Measurements from ENCODE around the gene ADIRF. TPM values are rescaled to one million over a fixed set of nuclear protein-coding genes. Genes with fewer than 3 reads are reported as not detected.
A peak's percentile ranks its signal among the peaks of the same experiment; 100 is the strongest.
"Not testable (repeated sequence)": the region's sequence is repeated elsewhere in the genome, so short reads cannot be mapped to it uniquely, and the experiment has no call there.

The ADIRF gene
- total RNA-seq, 1 donor from 2014 or later, result 41.1 TPM

GRCh38 chr10:86951184-86951761 is 17.0 kb upstream of the ADIRF start:
- no peak overlapping the region for H3K4me3 ChIP-seq
- peaks cover 6% of the 10 kb centered on the region for H3K36me3 ChIP-seq
- H3K27ac ChIP-seq (replicated peaks), result peak overlapping the region; percentile 88
- TF ChIP-seq CTCF (IDR thresholded peaks at IDR 0.05; ENCODE audit: borderline replicate concordance), result no peak
- H3K9me3 ChIP-seq (replicated peaks), result peaks cover 13% of the 10 kb centered on the region
- H3K4me1 ChIP-seq, result peaks cover 100% of the 10 kb centered on the region
- no peak for DNase-seq
- intact Hi-C loops (cut with micrococcal nuclease), result no loop called here
- H3K27me3 ChIP-seq (ENCODE audit: low read depth), result no peaks in the 10 kb centered on the region

DNA sequence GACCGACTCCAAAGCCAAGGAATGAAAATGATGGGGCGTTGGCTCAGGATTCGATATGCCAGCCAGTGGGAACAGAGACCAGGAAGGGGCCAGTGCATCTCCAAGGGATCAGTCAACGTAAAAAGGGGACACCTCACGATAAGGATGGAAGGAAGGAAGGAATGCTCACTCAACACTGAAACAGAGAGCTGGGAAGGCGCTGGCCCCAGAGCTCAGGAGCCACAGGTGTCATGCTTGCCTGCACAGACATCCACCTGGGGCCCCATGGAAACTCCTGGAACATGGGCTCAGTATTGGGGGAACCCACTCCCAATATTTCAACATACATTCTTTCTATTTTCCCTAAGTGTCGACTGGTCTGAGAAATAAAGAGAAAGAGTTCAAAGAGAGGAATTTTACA is 16.2 kb upstream of the ADIRF start:
- Histone ChIP-seq H3K27me3 (ENCODE audit: low read depth) (no peaks in the 10 kb centered on the region), H3K4me1 (peaks cover 100% of the 10 kb centered on the region), H3K9me3 (replicated peaks) (peaks cover 13% of the 10 kb centered on the region), H3K4me3 (peak overlapping the region; percentile 68), H3K27ac (replicated peaks) (peak overlapping the region; percentile 88), H3K36me3 (peaks cover 6% of the 10 kb centered on the region)
- no peak for TF ChIP-seq CTCF (IDR thresholded peaks at IDR 0.05; ENCODE audit: borderline replicate concordance)
- no peak for DNase-seq
- intact Hi-C loops (cut with micrococcal nuclease), result no loop called here

DNA sequence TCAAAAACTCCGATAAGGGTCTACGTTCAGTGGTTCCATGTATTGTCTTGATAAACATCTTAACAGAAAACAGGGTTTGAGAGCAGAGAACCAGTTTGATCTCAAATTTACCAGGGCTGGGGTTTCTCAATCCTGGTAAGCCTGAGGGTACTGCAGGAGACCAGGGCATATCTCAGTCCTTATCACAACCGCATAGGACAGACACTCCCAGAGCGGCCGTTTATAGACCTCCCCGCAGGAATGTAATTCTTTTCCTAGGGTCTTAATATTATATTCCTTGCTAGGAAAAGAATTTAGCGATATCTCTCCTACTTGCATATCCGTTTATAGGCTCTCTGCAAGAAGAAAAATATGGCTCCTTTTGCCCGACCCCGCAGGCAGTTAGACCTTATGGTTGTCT is 15.6 kb upstream of the ADIRF start:
- H3K4me1 ChIP-seq, result peaks cover 100% of the 10 kb centered on the region
- H3K36me3 ChIP-seq; H3K27me3 ChIP-seq (ENCODE audit: low read depth); DNase-seq; intact Hi-C loops (cut with micrococcal nuclease): not testable (repeated sequence)
- peak overlapping the region; percentile 68 for H3K4me3 ChIP-seq
- H3K9me3 ChIP-seq (replicated peaks), result peaks cover 13% of the 10 kb centered on the region
- peak overlapping the region; percentile 88 for H3K27ac ChIP-seq (replicated peaks)

- intact Hi-C loops (cut with micrococcal nuclease), result no loop called here
- H3K4me1 ChIP-seq, result peaks cover 100% of the 10 kb centered on the region
- H3K9me3 ChIP-seq (replicated peaks), result peaks cover 13% of the 10 kb centered on the region
- peak overlapping the region; percentile 88 for H3K27ac ChIP-seq (replicated peaks)
- H3K36me3 ChIP-seq, result peaks cover 6% of the 10 kb centered on the region
- H3K27me3 ChIP-seq (ENCODE audit: low read depth), result no peaks in the 10 kb centered on the region
- peak overlapping the region; percentile 68 for H3K4me3 ChIP-seq
- TF ChIP-seq CTCF (IDR thresholded peaks at IDR 0.05; ENCODE audit: borderline replicate concordance), result no peak
- DNase-seq, result peak; percentile 77
Measured at GRCh38 chr10:86953747-86954680, 14.3 kb upstream of the ADIRF start.

GRCh38 chr10:86954681-86955500 is 13.4 kb upstream of the ADIRF start:
- intact Hi-C loops (cut with micrococcal nuclease), result no loop called here
- no peaks in the 10 kb centered on the region for H3K27me3 ChIP-seq (ENCODE audit: low read depth)
- H3K27ac ChIP-seq (replicated peaks), result peak overlapping the region; percentile 88
- peak overlapping the region; percentile 68 for H3K4me3 ChIP-seq
- H3K4me1 ChIP-seq, result peaks cover 100% of the 10 kb centered on the region
- H3K36me3 ChIP-seq, result peaks cover 6% of the 10 kb centered on the region
- no peak for TF ChIP-seq CTCF (IDR thresholded peaks at IDR 0.05; ENCODE audit: borderline replicate concordance)
- DNase-seq, result no peak
- H3K9me3 ChIP-seq (replicated peaks), result peaks cover 13% of the 10 kb centered on the region

Data from left ventricle myocardium inferior (tissue), 1 donor.